ENCODE measurements around the gene MYO10.

The MYO10 gene

GRCh38 chr5:16849181-16849580 is 86.9 kb downstream of the MYO10 start:
- Histone ChIP-seq H3K4me1 (no peaks in the 10 kb centered on the region), H3K27ac (no peak overlapping the region), H3K36me3 (ENCODE audit: control insufficient read depth, insufficient read depth, low read length) (no peaks in the 10 kb centered on the region), H3K27me3 (ENCODE audit: control insufficient read depth, insufficient read depth, low read length) (no peaks in the 10 kb centered on the region), H3K9me3 (ENCODE audit: control insufficient read depth, low read length) (no peaks in the 10 kb centered on the region), H3K4me3 (ENCODE audit: low read depth, low read length) (no peak overlapping the region), H3K79me2 (no peaks in the 10 kb centered on the region), H3K4me2 (ENCODE audit: low read length) (no peak overlapping the region), H2AFZ (no peak overlapping the region), H3K9ac (no peak overlapping the region)
- TF ChIP-seq, protein P1, sequence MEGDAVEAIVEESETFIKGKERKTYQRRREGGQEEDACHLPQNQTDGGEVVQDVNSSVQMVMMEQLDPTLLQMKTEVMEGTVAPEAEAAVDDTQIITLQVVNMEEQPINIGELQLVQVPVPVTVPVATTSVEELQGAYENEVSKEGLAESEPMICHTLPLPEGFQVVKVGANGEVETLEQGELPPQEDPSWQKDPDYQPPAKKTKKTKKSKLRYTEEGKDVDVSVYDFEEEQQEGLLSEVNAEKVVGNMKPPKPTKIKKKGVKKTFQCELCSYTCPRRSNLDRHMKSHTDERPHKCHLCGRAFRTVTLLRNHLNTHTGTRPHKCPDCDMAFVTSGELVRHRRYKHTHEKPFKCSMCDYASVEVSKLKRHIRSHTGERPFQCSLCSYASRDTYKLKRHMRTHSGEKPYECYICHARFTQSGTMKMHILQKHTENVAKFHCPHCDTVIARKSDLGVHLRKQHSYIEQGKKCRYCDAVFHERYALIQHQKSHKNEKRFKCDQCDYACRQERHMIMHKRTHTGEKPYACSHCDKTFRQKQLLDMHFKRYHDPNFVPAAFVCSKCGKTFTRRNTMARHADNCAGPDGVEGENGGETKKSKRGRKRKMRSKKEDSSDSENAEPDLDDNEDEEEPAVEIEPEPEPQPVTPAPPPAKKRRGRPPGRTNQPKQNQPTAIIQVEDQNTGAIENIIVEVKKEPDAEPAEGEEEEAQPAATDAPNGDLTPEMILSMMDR (IDR thresholded peaks at IDR 0.05): no peak

DNA sequence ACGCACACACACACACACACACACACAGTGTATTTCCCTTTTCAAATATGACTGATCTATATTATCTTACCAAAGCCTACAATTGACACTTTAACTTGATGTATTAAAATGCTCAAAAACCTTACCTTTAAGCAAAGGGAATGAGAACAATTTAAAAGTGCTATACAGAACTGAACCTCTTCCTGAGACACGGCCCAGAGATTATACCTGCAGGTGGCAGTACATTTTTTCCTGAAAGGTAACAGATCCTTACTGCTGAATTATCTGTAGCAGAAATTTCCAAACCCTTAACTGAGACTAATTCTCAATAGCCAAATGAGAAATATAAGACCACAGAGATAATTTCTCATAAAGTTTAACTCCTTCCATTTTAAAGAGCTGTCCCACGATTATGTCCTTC is 91.1 kb downstream of the MYO10 start:
- Histone ChIP-seq H3K27ac (no peak overlapping the region), H3K4me1 (no peaks in the 10 kb centered on the region), H2AFZ (no peak overlapping the region), H3K4me2 (ENCODE audit: low read length) (no peak overlapping the region), H3K9me3 (ENCODE audit: control insufficient read depth, low read length) (no peaks in the 10 kb centered on the region), H3K79me2 (no peaks in the 10 kb centered on the region), H3K27me3 (ENCODE audit: control insufficient read depth, insufficient read depth, low read length) (no peaks in the 10 kb centered on the region), H3K9ac (no peak overlapping the region), H3K4me3 (ENCODE audit: low read depth, low read length) (no peak overlapping the region), H3K36me3 (ENCODE audit: control insufficient read depth, insufficient read depth, low read length) (no peaks in the 10 kb centered on the region)
- TF ChIP-seq, protein P1 (IDR thresholded peaks at IDR 0.05): peak; percentile 13

- no peak overlapping the region for H3K4me2 ChIP-seq (ENCODE audit: low read length)
- no peak overlapping the region for H2AFZ ChIP-seq
- H3K4me1 ChIP-seq: no peaks in the 10 kb centered on the region
- no peaks in the 10 kb centered on the region for H3K36me3 ChIP-seq (ENCODE audit: control insufficient read depth, insufficient read depth, low read length)
- no peak overlapping the region for H3K4me3 ChIP-seq (ENCODE audit: low read depth, low read length)
- TF ChIP-seq, protein P1 (IDR thresholded peaks at IDR 0.05): no peak
- H3K9me3 ChIP-seq (ENCODE audit: control insufficient read depth, low read length): no peaks in the 10 kb centered on the region
- no peaks in the 10 kb centered on the region for H3K27me3 ChIP-seq (ENCODE audit: control insufficient read depth, insufficient read depth, low read length)
- H3K79me2 ChIP-seq: no peaks in the 10 kb centered on the region
- no peak overlapping the region for H3K9ac ChIP-seq
- H3K27ac ChIP-seq: no peak overlapping the region
These were observed 93.2 kb downstream of the MYO10 start for GRCh38 chr5:16842896-16843295.

GRCh38 chr5:16841416-16841815 is 94.7 kb downstream of the MYO10 start:
- Histone ChIP-seq H3K4me3 (ENCODE audit: low read depth, low read length) (no peak overlapping the region), H3K27me3 (ENCODE audit: control insufficient read depth, insufficient read depth, low read length) (no peaks in the 10 kb centered on the region), H3K9me3 (ENCODE audit: control insufficient read depth, low read length) (no peaks in the 10 kb centered on the region), H3K4me1 (no peaks in the 10 kb centered on the region), H3K4me2 (ENCODE audit: low read length) (no peak overlapping the region), H2AFZ (no peak overlapping the region), H3K27ac (no peak overlapping the region), H3K9ac (no peak overlapping the region), H3K79me2 (no peaks in the 10 kb centered on the region), H3K36me3 (ENCODE audit: control insufficient read depth, insufficient read depth, low read length) (no peaks in the 10 kb centered on the region)
- TF ChIP-seq, protein P1 (IDR thresholded peaks at IDR 0.05): no peak

GRCh38 chr5:16837305-16837704 is 98.8 kb downstream of the MYO10 start:
- Histone ChIP-seq H3K36me3 (ENCODE audit: control insufficient read depth, insufficient read depth, low read length) (no peaks in the 10 kb centered on the region), H3K9me3 (ENCODE audit: control insufficient read depth, low read length) (no peaks in the 10 kb centered on the region), H3K9ac (no peak overlapping the region), H2AFZ (no peak overlapping the region), H3K4me3 (ENCODE audit: low read depth, low read length) (no peak overlapping the region), H3K27me3 (ENCODE audit: control insufficient read depth, insufficient read depth, low read length) (no peaks in the 10 kb centered on the region), H3K79me2 (no peaks in the 10 kb centered on the region), H3K4me2 (ENCODE audit: low read length) (no peak overlapping the region), H3K27ac (no peak overlapping the region), H3K4me1 (no peaks in the 10 kb centered on the region)
- TF ChIP-seq, protein P1 (IDR thresholded peaks at IDR 0.05): no peak
